ENCODE results near the gene CCIN.

CCIN gene

GRCh38 chr9:36190388-36191289 is 21.5 kb downstream of the CCIN start, which contains the start of gene CLTA:
CLTA (plus strand) TSS chr9:36190921; CDS start chr9:36191057, 136 bp downstream.
- DNase-seq (ENCODE audit: low read depth in 2 of 2): peak; percentile 89 to 92

GRCh38 chr9:36191290-36191645 is 22.1 kb downstream of the CCIN start:
- peak in 1 of 2 donors; percentile 16 for DNase-seq (ENCODE audit: low read depth in 2 of 2)

GRCh38 chr9:36191686-36192085 is 22.5 kb downstream of the CCIN start:
- DNase-seq (ENCODE audit: low read depth in 2 of 2): no peak

DNA sequence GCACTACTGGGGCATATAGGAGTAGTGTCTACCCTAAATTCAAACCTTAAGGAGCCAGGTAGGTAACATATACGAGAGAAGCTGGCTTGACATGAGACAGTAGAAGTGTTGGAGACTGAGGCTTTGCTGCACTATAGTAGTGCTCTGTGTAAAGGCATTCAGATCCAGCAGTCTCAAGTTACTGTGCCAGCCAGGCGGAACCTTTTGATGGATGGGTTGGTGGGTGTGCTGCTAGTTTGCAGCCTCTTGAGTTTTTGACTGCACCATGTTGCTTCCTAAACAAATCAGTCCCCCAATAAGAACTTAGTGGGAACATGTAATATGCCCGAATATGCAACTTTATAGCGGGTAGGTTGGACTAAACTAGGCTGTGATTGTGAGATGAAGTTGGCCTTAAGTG is 23.0 kb downstream of the CCIN start:
- DNase-seq (ENCODE audit: low read depth in 2 of 2): no peak

- DNase-seq (ENCODE audit: low read depth in 2 of 2): no peak
These were observed 23.8 kb downstream of the CCIN start for GRCh38 chr9:36193023-36193422.

GRCh38 chr9:36194326-36195000 is 25.3 kb downstream of the CCIN start:
- DNase-seq (ENCODE audit: low read depth in 2 of 2): no peak

DNA sequence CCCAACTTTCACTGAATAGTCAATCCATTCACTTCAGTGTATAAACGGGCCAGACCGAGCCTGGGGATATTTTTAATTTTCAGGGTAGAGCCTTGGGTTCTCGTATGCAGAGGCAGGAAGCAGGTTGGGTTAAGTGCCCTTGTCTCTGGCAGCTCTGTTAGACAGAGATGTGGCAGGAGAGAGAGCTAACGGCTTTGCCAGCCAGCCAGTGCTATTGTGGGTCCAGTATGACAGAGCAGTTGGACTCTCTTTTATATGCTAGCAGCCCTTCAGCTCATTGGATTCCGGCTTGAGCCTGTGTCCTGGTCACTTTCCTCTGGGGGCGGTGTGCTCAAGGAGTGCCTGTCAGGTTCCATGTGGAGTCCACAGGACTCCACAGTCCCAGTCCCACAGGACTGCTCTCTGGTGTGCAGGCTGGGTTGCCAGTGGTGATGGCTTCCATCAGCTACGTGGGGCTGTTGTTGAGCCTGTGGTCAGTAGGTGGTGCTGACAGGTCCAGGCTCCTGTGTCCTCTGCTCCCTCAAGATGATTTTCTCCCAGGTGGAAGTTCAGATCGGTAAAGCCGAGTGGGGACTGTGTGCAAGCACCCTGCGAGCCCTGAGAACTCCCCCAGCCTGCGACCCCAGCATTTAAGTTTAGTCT is 35.8 kb downstream of the CCIN start:
- DNase-seq (ENCODE audit: low read depth in 2 of 2): no peak

DNA sequence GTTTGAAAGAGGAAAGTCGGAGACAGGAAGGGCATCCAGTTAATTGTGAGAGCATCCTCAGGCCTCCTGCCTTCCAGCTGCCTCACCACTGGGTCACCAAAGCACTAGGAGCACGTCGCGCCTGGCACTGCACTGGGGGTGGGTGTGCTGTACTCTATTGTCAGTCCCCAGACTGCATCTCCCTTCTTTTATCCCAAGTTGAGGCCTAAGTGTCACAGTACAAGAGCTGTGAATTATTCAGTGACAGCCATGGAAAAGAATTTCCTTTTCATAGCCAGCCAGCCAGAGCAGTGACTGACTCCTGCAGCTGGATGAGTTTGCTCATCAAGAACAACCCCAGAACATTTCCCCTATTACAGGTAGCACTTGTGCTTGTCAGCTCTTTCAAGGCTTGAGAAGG is 37.8 kb downstream of the CCIN start:
- no peak for DNase-seq (ENCODE audit: low read depth in 2 of 2)

DNA sequence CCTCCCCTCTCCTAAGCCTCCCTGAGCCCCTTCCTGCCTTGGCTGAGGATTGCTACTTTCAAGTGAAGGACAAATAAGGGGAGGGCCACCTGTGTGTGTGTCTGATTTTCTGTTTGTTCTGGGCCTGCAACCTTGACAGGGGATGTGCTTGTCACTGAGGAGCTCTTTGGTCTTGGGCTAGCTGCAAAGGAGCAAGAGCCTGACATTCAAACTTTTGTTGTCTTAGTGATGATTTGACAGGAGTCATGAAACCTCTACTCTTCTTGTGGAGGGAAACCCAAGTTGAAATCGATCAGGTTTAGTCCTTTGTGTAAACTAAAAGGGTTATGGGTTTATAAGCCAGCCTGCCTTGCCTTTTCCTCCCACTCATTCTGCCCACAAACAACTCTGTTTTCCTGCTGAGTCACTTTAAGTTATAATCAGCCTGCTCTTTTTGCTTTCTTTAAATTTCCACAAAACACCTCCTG is 38.4 kb downstream of the CCIN start:
- no peak for DNase-seq (ENCODE audit: low read depth in 2 of 2)

DNA sequence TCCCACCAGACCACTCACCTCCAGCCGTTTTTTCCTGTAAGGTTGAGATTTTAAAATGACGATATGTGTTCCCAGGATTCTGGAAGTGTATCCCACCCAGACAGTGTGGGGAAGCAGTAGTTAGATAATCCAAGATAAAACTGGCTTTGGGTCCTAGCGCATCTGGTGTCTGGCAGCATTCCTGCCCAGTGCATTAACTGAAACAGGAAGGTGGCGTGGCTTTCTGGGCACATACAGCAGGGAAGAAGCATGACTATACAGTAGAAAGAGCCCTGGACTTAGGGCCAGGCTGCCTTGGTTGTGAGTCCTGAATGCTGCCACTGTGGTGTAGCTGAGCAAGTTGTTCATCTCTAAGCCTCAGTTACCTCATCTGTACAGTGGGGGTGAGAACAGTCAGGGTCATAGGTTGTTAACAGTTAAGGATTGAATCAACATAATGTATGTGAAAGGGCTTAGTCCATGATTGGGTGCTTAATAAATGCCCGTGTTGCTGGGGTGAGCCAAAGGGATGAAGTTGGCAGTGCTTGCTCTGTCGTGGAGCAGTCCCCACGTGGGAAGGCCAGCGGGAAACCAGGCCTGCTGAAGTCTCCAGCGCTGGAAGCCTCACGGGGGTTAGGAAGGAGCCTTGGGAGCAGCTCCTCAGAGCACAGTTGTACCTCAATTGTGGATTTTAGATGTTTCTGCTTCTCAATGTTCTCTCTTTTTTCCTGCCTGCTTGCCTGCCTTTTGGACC is 39.5 kb downstream of the CCIN start:
- DNase-seq (ENCODE audit: low read depth in 2 of 2): no peak

DNA sequence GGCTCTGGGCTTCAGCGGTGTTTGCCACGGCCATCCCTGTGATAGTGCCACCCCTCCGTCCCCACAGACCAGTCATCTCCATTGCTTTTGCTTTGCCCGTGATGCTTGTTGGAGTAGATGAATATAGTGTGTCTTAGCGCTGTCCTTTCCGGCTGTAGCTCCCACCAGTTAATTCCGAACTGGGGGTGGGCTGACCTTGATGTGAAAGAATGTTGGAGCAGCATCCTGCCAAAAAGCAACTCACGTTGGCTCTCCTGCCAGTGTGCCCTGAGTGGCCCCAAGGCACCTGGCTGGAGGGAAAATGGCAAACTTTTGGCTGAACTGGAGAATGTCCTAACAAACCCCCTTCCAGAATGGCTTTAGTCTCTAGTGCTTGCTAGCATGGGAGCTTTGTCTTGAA is 41.5 kb downstream of the CCIN start:
- no peak for DNase-seq (ENCODE audit: low read depth in 2 of 2)

DNA sequence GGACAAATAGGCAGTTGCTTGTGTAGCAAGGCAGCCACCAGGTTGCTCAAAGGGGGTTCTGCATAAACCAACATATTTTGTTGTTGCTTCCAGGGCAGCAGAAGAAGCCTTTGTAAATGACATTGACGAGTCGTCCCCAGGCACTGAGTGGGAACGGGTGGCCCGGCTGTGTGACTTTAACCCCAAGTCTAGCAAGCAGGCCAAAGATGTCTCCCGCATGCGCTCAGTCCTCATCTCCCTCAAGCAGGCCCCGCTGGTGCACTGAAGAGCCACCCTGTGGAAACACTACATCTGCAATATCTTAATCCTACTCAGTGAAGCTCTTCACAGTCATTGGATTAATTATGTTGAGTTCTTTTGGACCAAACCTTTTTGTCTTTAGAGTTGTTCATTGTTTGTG is 42.3 kb downstream of the CCIN start:
- DNase-seq (ENCODE audit: low read depth in 2 of 2): no peak

DNA sequence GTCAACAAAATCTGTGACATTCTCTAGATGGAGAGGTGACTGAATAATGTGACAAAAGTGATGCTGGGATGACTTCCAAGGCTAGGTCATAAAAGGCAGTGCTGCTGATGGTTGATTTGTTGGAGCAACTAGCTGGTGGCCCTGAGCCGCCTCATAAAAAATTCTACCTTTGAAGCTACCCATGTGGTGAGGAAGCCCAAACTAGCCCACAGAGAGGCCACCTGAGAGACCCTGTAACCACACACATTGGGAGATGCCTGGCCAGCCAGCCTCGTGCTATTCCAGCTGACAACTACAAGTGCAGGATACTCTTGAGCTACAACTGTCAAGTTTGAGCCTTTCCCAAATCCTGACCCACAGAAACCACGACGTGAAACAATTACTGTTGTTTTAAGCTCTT is 44.2 kb downstream of the CCIN start:
- DNase-seq (ENCODE audit: low read depth in 2 of 2): no peak

DNA sequence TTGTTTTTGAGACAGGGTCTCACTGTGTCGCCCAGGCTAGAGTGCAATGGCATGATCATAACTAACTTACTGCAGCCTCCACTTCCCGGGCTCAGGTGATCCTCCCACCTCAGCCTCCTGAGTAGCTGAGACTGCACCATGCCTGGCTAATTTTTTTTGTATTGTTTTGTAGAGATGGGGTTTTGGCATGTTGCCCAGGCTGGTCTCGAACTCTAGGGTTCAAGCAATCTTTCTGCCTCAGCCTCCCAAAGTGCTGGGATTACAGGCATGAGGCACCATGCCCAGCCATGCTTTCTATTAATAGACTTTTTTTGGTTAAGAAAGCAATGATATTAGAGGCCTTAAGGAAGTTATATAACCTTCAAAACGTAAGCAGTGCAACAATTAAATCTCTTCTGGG is 44.8 kb downstream of the CCIN start:
- no peak for DNase-seq (ENCODE audit: low read depth in 2 of 2)

GRCh38 chr9:36214571-36214970 is 45.4 kb downstream of the CCIN start:
- no peak for DNase-seq (ENCODE audit: low read depth in 2 of 2)

DNA sequence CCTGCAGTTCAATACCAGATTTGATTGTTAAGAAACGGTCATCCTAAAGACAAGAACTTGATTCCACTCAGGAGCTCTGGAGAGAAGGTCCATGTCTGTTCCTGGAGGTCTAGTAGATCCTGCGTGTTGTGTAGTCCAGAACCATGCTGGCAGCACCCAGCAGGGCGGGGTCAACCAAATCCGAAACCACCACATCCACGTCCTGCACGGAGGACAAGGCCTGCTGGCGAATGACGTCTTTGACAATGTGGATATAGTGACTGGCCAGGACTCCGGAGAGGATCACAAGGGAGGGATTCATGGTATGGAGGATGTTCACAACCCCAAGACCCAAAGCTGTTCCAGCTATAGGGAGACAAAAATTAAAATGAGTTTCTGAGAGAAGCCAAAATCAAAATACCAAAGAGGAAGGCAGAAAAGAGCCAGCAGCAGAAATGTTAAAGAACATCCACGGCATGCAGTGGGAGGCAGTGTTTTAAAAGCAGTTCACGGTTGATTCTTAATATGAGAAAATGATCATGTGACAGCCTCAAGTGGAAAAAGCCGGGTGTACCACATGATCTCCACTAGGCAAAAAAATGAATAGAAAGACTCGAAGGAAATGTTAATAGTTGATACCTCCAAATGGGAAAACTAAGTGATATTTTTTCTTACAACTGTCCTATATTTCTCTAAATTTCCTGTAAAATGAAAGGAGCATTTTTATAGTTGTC is 48.2 kb downstream of the CCIN start:
- no peak for DNase-seq (ENCODE audit: low read depth in 2 of 2)

DNA sequence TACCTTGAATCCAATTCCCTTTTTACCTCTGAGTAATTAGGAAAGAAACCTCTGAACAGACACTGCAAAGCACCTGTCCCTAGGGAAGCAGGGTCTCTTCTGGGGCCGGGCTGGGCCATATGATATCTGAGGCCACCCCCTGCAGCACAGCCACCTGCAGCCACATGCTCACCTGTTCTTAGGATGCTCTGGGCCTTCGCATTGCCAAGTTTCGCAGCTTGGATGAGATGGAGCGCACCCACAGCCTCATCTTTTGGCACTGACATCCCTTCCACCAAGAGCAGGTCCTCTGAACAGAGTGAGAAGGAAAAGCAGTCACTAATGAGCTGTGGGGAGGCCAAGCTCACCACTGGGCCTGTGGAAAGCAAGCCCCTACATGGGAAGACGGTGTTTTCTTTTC is 48.8 kb downstream of the CCIN start:
- no peak for DNase-seq (ENCODE audit: low read depth in 2 of 2)

DNA sequence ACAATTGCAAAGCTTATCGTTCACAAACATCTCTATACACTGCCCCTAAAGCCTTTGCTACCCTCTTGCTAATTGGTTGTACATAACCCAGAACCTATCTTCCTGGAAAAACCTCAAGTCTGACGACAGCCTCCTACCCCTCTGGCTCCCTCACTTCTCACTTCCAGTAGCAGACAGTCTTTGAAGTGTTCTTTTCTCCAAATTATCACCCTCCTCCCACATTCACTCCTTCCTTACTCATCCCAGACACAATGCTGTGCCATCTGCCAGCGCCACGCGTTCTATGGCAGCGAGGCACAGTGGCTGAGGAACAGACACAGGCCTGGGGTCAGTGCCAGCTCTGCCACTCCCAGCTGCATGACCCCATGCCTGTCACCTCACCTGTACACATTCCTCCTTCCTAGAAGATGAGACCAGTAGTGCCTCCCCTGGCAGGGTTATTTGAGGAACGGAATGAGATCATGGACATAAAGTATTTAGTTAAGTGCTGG is 49.3 kb downstream of the CCIN start:
- DNase-seq (ENCODE audit: low read depth in 2 of 2): no peak
